ENCODE data around the gene PPP1R27.

DNA sequence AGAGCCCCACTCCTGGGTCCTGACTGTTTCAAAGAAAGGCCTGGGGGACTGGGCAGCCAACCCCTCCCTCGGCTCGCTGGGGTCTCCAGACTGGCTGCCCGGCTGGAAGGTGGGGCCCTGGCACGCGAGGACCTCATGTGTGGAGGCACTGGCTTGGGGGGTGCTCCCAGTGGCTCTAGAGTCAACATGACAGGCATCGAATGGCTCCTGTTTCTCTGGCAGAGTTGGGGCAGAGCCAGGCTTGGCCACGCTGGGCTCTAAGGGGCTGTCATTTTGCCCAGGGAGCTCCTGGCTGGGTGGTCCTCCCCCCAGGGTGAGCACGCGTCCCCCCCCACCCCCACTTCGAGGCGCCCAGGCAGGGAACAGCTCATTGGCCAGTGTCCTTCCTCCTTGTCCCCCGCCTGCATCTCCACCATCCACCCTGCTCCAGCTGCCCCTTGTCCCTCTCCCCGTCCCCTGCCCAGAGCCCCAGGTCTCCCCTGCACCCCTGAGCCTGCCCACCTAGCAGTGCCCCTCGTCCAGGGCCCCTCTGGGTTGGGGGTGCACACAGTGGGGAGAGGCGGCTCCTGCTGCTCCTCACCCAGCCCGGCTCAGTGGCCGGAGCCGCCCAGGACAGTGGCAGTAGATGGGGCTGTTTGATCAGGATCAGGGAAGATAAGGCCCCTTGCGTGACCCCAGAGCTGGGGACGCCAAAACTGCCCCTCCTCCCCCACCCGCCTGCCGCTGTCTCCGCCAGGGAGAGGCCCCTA lies 28.2 kb downstream of the PPP1R27 start:
- TF ChIP-seq CTCF (IDR thresholded peaks at IDR 0.05; ENCODE audit: borderline replicate concordance, extremely low read depth, low read length, poor library complexity, severe bottlenecking) (no peak), EZH2 (IDR thresholded peaks at IDR 0.05; ENCODE audit: borderline replicate concordance, low read depth, low read length, severe bottlenecking) (no peak)

All from DND-41 (cell line).